ENCODE results near the gene MEG3.

Gene MEG3

DNA sequence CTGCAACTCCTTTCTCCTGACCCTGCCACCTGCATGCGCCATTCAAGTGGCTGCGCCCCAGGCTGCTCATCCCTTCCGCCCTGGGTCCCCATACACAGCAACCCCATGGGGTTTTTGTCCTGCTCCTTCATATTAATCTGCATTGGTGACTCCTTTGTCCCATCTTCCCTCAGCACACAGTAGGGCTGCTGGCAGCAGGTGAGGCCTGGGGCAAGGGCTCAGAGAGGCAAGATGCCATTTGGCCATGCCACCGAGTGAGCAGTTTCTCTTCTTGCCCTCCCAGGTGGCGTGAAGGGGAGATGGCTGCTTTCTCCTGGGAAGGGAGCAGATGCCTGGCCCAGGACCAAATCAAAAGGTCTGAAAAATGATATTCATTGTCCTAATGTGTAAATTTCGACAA, 68.5 kb downstream of the MEG3 start:
- no peak for DNase-seq (ENCODE audit: low read depth)
- no peak overlapping the region for H3K4me3 ChIP-seq (replicated peaks; ENCODE audit: low read depth, low read length)
- TF ChIP-seq, protein P1, sequence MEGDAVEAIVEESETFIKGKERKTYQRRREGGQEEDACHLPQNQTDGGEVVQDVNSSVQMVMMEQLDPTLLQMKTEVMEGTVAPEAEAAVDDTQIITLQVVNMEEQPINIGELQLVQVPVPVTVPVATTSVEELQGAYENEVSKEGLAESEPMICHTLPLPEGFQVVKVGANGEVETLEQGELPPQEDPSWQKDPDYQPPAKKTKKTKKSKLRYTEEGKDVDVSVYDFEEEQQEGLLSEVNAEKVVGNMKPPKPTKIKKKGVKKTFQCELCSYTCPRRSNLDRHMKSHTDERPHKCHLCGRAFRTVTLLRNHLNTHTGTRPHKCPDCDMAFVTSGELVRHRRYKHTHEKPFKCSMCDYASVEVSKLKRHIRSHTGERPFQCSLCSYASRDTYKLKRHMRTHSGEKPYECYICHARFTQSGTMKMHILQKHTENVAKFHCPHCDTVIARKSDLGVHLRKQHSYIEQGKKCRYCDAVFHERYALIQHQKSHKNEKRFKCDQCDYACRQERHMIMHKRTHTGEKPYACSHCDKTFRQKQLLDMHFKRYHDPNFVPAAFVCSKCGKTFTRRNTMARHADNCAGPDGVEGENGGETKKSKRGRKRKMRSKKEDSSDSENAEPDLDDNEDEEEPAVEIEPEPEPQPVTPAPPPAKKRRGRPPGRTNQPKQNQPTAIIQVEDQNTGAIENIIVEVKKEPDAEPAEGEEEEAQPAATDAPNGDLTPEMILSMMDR (IDR thresholded peaks at IDR 0.05; ENCODE audit: low read length, missing control alignments) = no peak

DNA sequence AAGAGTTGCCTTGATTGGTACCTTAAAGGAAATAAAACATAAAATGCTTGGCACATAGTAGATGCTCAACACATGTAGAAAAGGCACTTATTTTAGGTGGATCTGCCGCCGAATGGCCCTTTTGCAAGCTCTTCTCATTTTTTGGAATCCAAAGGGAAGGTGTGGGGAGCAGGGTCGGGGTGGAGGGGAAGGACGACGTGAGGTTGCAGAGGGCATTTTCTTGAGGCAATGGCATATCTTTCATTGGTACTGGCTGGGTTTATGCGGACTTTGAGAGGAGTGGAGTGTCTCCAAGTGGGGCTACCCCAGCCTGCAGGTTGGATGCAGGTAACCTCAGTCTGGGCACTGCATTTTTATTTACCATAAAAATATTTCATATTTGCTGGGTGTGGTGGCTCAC, 69.5 kb downstream of the MEG3 start:
- DNase-seq (ENCODE audit: low read depth) = no peak
- no peak overlapping the region for H3K4me3 ChIP-seq (replicated peaks; ENCODE audit: low read depth, low read length)
- TF ChIP-seq, protein P1 (IDR thresholded peaks at IDR 0.05; ENCODE audit: low read length, missing control alignments) = no peak

GRCh38 chr14:100896369-100897060, 70.6 kb downstream of the MEG3 start:
- no peak for DNase-seq (ENCODE audit: low read depth)
- no peak overlapping the region for H3K4me3 ChIP-seq (replicated peaks; ENCODE audit: low read depth, low read length)
- TF ChIP-seq, protein P1 (IDR thresholded peaks at IDR 0.05; ENCODE audit: low read length, missing control alignments) = no peak

DNA sequence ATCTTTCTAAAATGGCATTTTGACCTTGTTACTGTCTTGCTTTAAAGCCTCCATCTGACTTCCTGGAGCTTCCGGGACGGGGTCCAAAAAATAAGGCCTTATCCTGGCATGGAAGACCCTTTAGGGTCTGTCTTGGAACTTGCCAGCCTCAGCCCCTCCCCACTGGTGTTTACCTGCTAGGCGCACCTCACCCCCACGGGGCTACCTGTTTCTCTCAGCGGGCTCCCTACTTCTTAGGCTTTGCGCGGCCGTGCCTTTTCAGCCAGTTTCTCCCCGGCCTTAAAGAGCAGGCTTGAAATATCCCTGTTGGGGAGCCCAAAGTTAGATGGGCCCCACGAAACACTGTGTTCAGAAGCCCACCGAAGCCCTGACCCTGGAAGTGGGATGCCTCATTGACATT, 72.5 kb downstream of the MEG3 start:
- no peak for DNase-seq (ENCODE audit: low read depth)
- TF ChIP-seq, protein P1 (IDR thresholded peaks at IDR 0.05; ENCODE audit: low read length, missing control alignments) = no peak
- no peak overlapping the region for H3K4me3 ChIP-seq (replicated peaks; ENCODE audit: low read depth, low read length)

DNA sequence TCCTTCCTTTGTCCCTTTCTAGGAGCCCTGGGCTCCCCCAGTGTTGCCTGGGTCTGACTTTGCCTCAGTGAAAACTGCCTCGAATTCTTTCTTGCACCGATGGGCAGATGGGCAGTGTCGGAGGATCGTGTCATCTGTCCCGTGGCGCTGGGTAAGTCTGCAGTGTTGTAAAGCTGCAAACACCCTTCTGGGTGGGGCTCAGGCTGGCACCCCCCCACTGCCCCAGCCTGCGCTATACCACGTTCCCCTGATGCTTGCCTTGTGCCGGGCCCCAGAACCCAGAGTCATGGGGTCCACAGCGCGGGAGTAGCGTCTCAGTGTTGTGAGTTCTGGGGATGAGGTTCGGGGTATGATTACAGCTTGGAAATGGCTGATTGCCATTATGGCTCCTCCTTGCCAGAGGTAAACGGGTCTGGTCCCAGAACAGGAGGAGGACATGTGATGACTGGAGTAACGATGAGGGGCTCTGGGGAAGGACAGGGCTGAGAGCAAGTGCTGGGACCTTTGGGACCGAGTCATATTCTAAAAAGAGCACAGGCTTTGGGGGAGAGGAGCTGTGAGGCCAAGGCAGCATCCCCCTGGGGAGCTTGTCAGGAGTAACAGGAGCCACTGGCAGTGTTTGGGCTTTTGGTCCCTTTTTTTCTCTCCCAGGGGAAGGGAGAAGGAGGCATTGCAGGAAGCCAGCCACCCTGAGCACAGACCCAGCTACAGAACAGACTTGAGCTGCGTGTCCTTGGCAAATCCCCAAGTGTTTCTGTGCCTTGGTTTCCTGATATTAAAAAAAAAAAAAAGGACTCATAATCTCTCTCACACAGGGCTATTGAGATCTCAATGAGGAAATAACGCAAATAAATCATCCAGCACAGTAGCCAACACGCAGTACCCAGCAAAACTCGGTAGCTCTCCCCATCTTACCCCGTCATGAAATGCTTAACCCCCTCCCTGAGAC, 73.3 kb downstream of the MEG3 start:
- H3K4me3 ChIP-seq (replicated peaks; ENCODE audit: low read depth, low read length) = no peak overlapping the region
- DNase-seq (ENCODE audit: low read depth) = peak; percentile 6
- TF ChIP-seq, protein P1 (IDR thresholded peaks at IDR 0.05; ENCODE audit: low read length, missing control alignments) = no peak

DNA sequence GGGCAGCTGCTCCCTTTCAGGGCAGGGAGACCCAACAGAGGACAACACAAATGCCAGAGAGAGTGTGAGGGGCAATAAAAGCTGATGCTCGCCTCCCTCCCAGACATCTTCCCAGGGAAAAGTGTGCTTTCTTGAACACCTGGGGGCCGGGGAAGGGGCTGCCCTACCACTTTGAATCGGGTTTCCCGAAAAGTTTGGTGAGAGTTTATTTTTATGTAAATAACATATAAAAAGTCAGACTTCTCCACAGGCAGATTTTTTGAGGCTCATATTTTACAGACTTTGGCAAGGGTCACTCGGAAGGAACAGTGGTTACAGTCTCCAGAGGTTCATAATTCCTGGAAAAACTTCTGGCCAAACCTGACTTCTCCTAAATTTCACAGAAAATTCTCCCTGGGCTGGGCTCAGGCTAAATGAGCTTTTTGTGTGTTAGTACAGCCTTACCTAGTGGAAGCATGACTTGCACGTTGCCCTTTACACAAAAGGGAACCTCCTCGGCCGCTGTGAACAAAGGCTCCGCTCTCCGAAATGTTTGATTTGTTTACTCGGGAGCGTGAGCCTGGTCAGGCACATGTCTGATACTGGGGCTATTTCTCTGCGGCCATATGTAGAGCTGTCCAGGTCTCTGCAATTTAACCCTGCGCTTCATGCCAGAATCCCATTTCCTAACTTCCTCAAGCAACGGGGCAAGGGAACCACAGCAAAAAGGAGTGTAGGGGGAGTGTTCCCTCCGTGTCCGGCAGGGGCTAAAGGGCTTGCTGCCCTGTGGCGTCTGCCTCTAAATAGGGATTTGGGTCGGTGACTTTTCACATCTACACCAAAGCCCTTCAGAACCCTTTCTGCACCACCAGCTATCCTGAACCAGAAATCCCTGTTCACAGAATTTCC, 74.2 kb downstream of the MEG3 start:
- TF ChIP-seq, protein P1 (IDR thresholded peaks at IDR 0.05; ENCODE audit: low read length, missing control alignments) = no peak
- no peak for DNase-seq (ENCODE audit: low read depth)
- no peak overlapping the region for H3K4me3 ChIP-seq (replicated peaks; ENCODE audit: low read depth, low read length)
